ENCODE measurements around the gene GABBR2.

GRCh38 chr9:98652302-98652701 is 56.4 kb downstream of the GABBR2 start:
- no peak for TF ChIP-seq CTCF (conservative IDR thresholded peaks at IDR 0.05; ENCODE audit: low read depth, low read length)
- no peak for TF ChIP-seq EZH2 (IDR thresholded peaks at IDR 0.05; ENCODE audit: borderline replicate concordance, low read depth, low read length, poor library complexity, severe bottlenecking)

Data from A673 (cell line).